ENCODE results near the gene ZNF609. TPM values are rescaled to one million over a fixed set of nuclear protein-coding genes. Genes with fewer than 3 reads are reported as not detected.

The ZNF609 gene
- total and polyA plus RNA-seq, 2 of the 13 experiments (the other 11 are each of a cell fraction or from before 2014, with no cell fraction given) = 8.9 to 9.9 TPM

- TF ChIP-seq HIVEP1 (CRISPR knock-in tag; IDR thresholded peaks at IDR 0.05) (no peak), ZBTB2 (CRISPR knock-in tag; IDR thresholded peaks at IDR 0.05; ENCODE audit: low read depth) (no peak), DPF2 (CRISPR knock-in tag; IDR thresholded peaks at IDR 0.05; ENCODE audit: borderline replicate concordance, low read depth) (no peak), MTA3 (CRISPR knock-in tag; IDR thresholded peaks at IDR 0.05) (no peak), NAIF1 (CRISPR knock-in tag; IDR thresholded peaks at IDR 0.05; ENCODE audit: borderline replicate concordance) (no peak), FOXK1 (CRISPR knock-in tag; IDR thresholded peaks at IDR 0.05; ENCODE audit: borderline replicate concordance, low read depth) (peak; percentile 56; the same call in 1 of the 2 replicates), IRF1 (CRISPR knock-in tag; IDR thresholded peaks at IDR 0.05; ENCODE audit: low read depth) (no peak), KLF12 (CRISPR knock-in tag; IDR thresholded peaks at IDR 0.05; ENCODE audit: borderline replicate concordance) (no peak), ZNF503 (CRISPR knock-in tag; IDR thresholded peaks at IDR 0.05) (0 out of 2 replicates have a peak, but pooled peaks have one; percentile 30), ZBTB8A (CRISPR knock-in tag; IDR thresholded peaks at IDR 0.05; ENCODE audit: borderline replicate concordance, low read depth) (no peak), HNRNPH1 (optimal IDR thresholded peaks at IDR 0.05; ENCODE audit: low read depth, low read length) (no peak), FOXM1 (CRISPR knock-in tag; IDR thresholded peaks at IDR 0.05) (no peak), TBX3 (IDR thresholded peaks at IDR 0.05; ENCODE audit: borderline replicate concordance) (peak; percentile 44; the same call in 1 of the 2 replicates), ZMYM4 (CRISPR knock-in tag; IDR thresholded peaks at IDR 0.05) (no peak), ZSCAN30 (CRISPR knock-in tag; IDR thresholded peaks at IDR 0.05) (no peak), ZBTB42 (CRISPR knock-in tag; IDR thresholded peaks at IDR 0.05) (no peak), GZF1 (CRISPR knock-in tag; IDR thresholded peaks at IDR 0.05) (peak; percentile 45; the same call in 1 of the 2 replicates), ZNF619 (CRISPR knock-in tag; IDR thresholded peaks at IDR 0.05) (no peak), IKZF5 (CRISPR knock-in tag; IDR thresholded peaks at IDR 0.05) (peak; percentile 60; the same call in 1 of the 2 replicates), ZNF331 (CRISPR knock-in tag; IDR thresholded peaks at IDR 0.05) (peak; percentile 55; the same call in 1 of the 2 replicates), TRAFD1 (CRISPR knock-in tag; IDR thresholded peaks at IDR 0.05; ENCODE audit: borderline replicate concordance) (no peak)
Measured at GRCh38 chr15:64732156-64732860, 271.9 kb downstream of the ZNF609 start (continued).
